ENCODE data around the gene XK. TPM values are rescaled to one million over a fixed set of nuclear protein-coding genes. Genes with fewer than 3 reads are reported as not detected.
A peak's percentile ranks its signal among the peaks of the same experiment; 100 is the strongest.

Gene XK
- total RNA-seq, 1 donor from 2014 or later: 0.25 TPM

DNA sequence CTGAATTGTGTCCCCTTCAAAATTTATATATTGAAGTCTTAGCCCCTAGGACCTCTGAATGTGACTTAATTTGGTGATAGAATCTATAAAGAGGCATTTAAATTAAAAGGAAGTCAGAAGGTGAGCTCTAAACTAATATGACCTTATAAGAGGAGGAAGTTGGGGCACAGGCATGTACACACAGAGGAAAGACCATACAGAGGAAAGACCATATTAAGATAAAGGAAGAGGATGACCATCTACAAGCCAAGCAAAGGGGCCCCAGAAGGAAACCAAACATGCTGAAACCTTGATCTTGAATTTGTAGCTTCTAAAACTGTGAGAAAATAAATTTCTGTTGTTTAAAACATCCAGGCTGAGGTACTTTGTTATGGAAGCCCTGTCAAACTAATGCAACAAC is 67.3 kb downstream of the XK start:
- FAIRE-seq: peak; percentile 56
- Mint-ChIP-seq H3K9me3 (ENCODE audit: unreplicated experiment) (peaks cover 2% of the 10 kb centered on the region), H3K4me1 (ENCODE audit: low read depth, unreplicated experiment) (no peaks in the 10 kb centered on the region), H3K4me3 (ENCODE audit: unreplicated experiment) (no peak overlapping the region), H3K27ac (ENCODE audit: unreplicated experiment) (no peak overlapping the region), H3K27me3 (ENCODE audit: low read depth, unreplicated experiment) (no peaks in the 10 kb centered on the region), H3K36me3 (ENCODE audit: low read depth, unreplicated experiment) (no peaks in the 10 kb centered on the region)
- H3K27me3 ChIP-seq (ENCODE audit: insufficient read depth, low read length): no peaks in the 10 kb centered on the region
- no peak for DNase-seq (ENCODE audit: low read depth)
- H3K4me2 ChIP-seq (ENCODE audit: low read length): no peak overlapping the region
- H3K79me2 ChIP-seq (ENCODE audit: insufficient read depth, low read length): no peaks in the 10 kb centered on the region
- H3K4me3 ChIP-seq (ENCODE audit: insufficient read depth, low read depth, low read length): no peak overlapping the region
- no peaks in the 10 kb centered on the region for H4K20me1 ChIP-seq (ENCODE audit: insufficient read depth, low read length)
- H3K4me1 ChIP-seq (ENCODE audit: insufficient read depth, low read length): no peaks in the 10 kb centered on the region
- no peak overlapping the region for H2AFZ ChIP-seq (ENCODE audit: low read depth, low read length)
- no peaks in the 10 kb centered on the region for H3K36me3 ChIP-seq (ENCODE audit: insufficient read depth, low read length)
- H3K9ac ChIP-seq (ENCODE audit: low read length): no peak overlapping the region
- TF ChIP-seq EZH2 (IDR thresholded peaks at IDR 0.05; ENCODE audit: insufficient read depth, low read length): no peak
- TF ChIP-seq, protein P1, sequence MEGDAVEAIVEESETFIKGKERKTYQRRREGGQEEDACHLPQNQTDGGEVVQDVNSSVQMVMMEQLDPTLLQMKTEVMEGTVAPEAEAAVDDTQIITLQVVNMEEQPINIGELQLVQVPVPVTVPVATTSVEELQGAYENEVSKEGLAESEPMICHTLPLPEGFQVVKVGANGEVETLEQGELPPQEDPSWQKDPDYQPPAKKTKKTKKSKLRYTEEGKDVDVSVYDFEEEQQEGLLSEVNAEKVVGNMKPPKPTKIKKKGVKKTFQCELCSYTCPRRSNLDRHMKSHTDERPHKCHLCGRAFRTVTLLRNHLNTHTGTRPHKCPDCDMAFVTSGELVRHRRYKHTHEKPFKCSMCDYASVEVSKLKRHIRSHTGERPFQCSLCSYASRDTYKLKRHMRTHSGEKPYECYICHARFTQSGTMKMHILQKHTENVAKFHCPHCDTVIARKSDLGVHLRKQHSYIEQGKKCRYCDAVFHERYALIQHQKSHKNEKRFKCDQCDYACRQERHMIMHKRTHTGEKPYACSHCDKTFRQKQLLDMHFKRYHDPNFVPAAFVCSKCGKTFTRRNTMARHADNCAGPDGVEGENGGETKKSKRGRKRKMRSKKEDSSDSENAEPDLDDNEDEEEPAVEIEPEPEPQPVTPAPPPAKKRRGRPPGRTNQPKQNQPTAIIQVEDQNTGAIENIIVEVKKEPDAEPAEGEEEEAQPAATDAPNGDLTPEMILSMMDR (IDR thresholded peaks at IDR 0.05; ENCODE audit: insufficient read depth, low read depth, low read length): no peak
- no peaks in the 10 kb centered on the region for H3K9me3 ChIP-seq (ENCODE audit: insufficient read depth, low read depth, low read length)
- H3K27ac ChIP-seq (ENCODE audit: low read depth, low read length): no peak overlapping the region

DNA sequence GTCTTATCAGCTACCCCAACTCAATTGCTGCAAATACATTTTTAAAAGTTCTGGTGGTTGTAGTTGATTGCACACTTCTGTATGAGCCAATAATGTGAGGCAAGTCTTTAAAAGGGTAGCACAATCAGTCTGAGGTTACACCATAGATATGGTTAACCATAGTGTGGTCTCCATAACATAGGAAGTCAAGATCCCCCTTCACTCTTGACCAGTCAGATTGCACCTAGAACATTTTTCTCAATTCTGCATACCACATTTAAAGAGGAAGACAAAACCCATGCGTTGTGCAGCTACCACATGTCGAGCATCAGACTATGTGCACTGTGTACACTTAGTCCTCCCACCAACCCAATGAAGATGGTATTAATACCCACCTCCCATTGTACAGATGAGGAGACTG is 67.8 kb downstream of the XK start:
- no peak overlapping the region for H3K27ac Mint-ChIP-seq (ENCODE audit: unreplicated experiment)
- DNase-seq (ENCODE audit: low read depth) (no peak), FAIRE-seq (peak; percentile 81)
- peaks cover 2% of the 10 kb centered on the region for H3K9me3 Mint-ChIP-seq (ENCODE audit: unreplicated experiment)
- H4K20me1 ChIP-seq (ENCODE audit: insufficient read depth, low read length): no peaks in the 10 kb centered on the region
- no peaks in the 10 kb centered on the region for H3K4me1 ChIP-seq (ENCODE audit: insufficient read depth, low read length)
- H2AFZ ChIP-seq (ENCODE audit: low read depth, low read length): no peak overlapping the region
- TF ChIP-seq, protein P1 (IDR thresholded peaks at IDR 0.05; ENCODE audit: insufficient read depth, low read depth, low read length): no peak
- no peak for TF ChIP-seq EZH2 (IDR thresholded peaks at IDR 0.05; ENCODE audit: insufficient read depth, low read length)
- no peaks in the 10 kb centered on the region for H3K36me3 ChIP-seq (ENCODE audit: insufficient read depth, low read length)
- no peaks in the 10 kb centered on the region for H3K27me3 ChIP-seq (ENCODE audit: insufficient read depth, low read length)
- no peaks in the 10 kb centered on the region for H3K36me3 Mint-ChIP-seq (ENCODE audit: low read depth, unreplicated experiment)
- H3K4me3 ChIP-seq (ENCODE audit: insufficient read depth, low read depth, low read length): no peak overlapping the region
- H3K9me3 ChIP-seq (ENCODE audit: insufficient read depth, low read depth, low read length): no peaks in the 10 kb centered on the region
- no peaks in the 10 kb centered on the region for H3K4me1 Mint-ChIP-seq (ENCODE audit: low read depth, unreplicated experiment)
- no peak overlapping the region for H3K27ac ChIP-seq (ENCODE audit: low read depth, low read length)
- no peaks in the 10 kb centered on the region for H3K79me2 ChIP-seq (ENCODE audit: insufficient read depth, low read length)
- H3K27me3 Mint-ChIP-seq (ENCODE audit: low read depth, unreplicated experiment): no peaks in the 10 kb centered on the region
- no peak overlapping the region for H3K4me3 Mint-ChIP-seq (ENCODE audit: unreplicated experiment)
- no peak overlapping the region for H3K9ac ChIP-seq (ENCODE audit: low read length)
- no peak overlapping the region for H3K4me2 ChIP-seq (ENCODE audit: low read length)

DNA sequence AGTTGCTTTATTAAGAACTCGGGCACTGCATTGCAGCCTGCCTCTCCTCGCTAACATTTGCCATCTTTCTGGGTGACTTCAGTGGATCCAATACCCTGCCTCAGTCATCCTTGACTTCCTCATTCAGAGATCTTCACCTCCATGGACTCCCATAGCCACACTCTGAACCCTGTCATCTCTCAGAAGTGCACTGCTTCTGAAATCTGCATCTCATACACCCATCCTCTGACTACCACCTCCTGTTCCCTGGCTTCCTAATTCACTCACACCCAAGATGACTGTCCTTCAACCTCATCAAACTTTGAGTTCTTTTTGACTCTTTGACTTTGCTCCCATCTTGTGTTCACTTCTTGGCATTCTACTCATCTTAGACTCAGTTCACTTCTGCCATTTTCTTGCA is 68.9 kb downstream of the XK start:
- Mint-ChIP-seq H3K9me3 (ENCODE audit: unreplicated experiment) (no peaks in the 10 kb centered on the region), H3K4me3 (ENCODE audit: unreplicated experiment) (no peak overlapping the region), H3K27ac (ENCODE audit: unreplicated experiment) (no peak overlapping the region), H3K36me3 (ENCODE audit: low read depth, unreplicated experiment) (no peaks in the 10 kb centered on the region), H3K27me3 (ENCODE audit: low read depth, unreplicated experiment) (no peaks in the 10 kb centered on the region), H3K4me1 (ENCODE audit: low read depth, unreplicated experiment) (no peaks in the 10 kb centered on the region)
- no peaks in the 10 kb centered on the region for H3K9me3 ChIP-seq (ENCODE audit: insufficient read depth, low read depth, low read length)
- DNase-seq (ENCODE audit: low read depth) (no peak), FAIRE-seq (peak; percentile 20)
- TF ChIP-seq EZH2 (IDR thresholded peaks at IDR 0.05; ENCODE audit: insufficient read depth, low read length): no peak
- TF ChIP-seq, protein P1 (IDR thresholded peaks at IDR 0.05; ENCODE audit: insufficient read depth, low read depth, low read length): no peak
- no peaks in the 10 kb centered on the region for H3K79me2 ChIP-seq (ENCODE audit: insufficient read depth, low read length)
- H4K20me1 ChIP-seq (ENCODE audit: insufficient read depth, low read length): no peaks in the 10 kb centered on the region
- H3K4me2 ChIP-seq (ENCODE audit: low read length): no peak overlapping the region
- H3K27me3 ChIP-seq (ENCODE audit: insufficient read depth, low read length): no peaks in the 10 kb centered on the region
- H2AFZ ChIP-seq (ENCODE audit: low read depth, low read length): no peak overlapping the region
- no peak overlapping the region for H3K4me3 ChIP-seq (ENCODE audit: insufficient read depth, low read depth, low read length)
- H3K9ac ChIP-seq (ENCODE audit: low read length): no peak overlapping the region
- no peak overlapping the region for H3K27ac ChIP-seq (ENCODE audit: low read depth, low read length)
- no peaks in the 10 kb centered on the region for H3K36me3 ChIP-seq (ENCODE audit: insufficient read depth, low read length)
- no peaks in the 10 kb centered on the region for H3K4me1 ChIP-seq (ENCODE audit: insufficient read depth, low read length)

Measured in astrocyte (in vitro differentiated cells and primary cell).